ENCODE measurements around the gene CDK5RAP2.

Gene CDK5RAP2

DNA sequence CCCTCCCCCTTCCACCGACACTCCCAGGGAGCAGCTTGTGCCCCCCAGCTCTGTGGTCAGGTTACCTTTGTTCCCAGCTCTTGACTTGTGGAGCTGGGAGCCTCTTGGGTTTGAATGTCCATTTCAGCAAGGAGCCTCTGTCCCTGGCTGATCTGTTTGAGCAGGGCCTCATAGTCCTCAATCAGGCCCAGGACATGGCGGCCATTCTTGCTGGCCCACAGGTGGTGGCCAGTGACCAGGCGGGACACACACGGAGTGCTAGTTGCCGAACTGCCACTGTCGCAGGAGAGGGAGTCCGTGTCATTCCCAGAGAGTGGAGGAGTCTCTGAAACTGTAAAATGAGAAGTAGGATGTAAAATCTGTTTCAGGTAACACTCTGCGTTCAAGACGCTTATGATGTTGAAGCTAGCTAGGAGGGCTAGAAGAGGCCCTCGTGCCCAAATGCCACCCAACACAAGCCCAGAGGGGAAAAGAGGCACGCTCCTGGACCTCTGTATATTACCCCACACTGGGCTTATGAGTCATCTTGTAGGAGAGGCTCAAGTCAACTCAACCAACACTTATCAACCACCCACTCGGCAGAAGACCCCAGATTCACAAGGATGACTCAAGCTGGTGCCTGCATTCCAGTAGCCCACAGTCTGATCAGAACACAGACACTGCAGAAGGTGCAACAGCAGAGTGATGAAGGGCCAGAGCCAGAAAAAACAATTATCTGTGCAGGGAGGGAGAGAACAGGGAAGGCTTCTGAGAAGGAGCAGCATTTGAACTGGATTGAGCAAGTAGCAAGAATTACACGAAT, 177.0 kb downstream of the CDK5RAP2 start:
- H3K9me3 ChIP-seq (ENCODE audit: control insufficient read depth, insufficient read depth, low read length), result no peaks in the 10 kb centered on the region
- no peak overlapping the region for H3K9ac ChIP-seq (ENCODE audit: low read depth, low read length)
- no peaks in the 10 kb centered on the region for H3K4me1 ChIP-seq (ENCODE audit: insufficient read depth, low read length)
- peaks cover 22% of the 10 kb centered on the region for H3K36me3 ChIP-seq (ENCODE audit: insufficient read depth, low read length)

DNA sequence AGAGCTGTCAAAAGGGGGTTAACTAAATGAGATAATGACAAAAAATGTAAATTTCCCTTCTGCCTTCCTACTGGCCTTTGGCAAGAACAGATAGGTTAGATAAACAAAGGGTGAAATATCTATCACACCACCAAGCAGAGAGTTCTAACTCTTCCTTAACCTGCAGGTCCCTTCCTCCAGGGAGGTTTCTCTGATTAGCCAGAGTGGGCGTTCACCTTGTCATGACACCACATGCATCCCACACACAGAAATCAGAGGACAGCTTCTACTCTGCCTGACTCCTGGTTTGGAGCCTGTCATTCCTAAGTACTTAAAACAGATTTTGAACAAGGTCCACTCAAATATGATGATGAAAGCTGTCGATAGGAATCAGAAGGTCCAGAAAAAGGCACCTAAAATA, 180.0 kb downstream of the CDK5RAP2 start:
- H3K9me3 ChIP-seq (ENCODE audit: control insufficient read depth, insufficient read depth, low read length), result no peaks in the 10 kb centered on the region
- peaks cover 25% of the 10 kb centered on the region for H3K36me3 ChIP-seq (ENCODE audit: insufficient read depth, low read length)

DNA sequence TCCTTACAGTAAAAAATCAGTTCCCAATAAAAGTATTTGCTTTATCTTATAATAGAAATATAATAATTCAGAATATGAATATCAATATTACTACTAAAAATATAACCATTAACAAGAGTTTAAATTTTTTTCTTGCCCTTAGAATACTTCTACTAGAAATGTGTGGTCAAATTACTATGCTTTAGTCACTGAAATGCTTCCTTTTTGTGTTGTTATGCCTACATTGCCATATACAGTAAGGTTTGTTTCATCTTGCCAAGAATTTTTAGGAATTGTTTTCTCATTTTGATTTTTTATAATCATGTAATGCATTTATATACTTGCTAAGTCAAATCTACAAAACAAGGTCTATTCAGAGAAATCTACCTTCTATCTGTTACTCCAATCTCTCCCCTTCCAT, 181.7 kb downstream of the CDK5RAP2 start:
- no peaks in the 10 kb centered on the region for H3K9me3 ChIP-seq (ENCODE audit: control insufficient read depth, insufficient read depth, low read length)
- H3K9ac ChIP-seq (ENCODE audit: low read depth, low read length), result no peak overlapping the region
- peaks cover 33% of the 10 kb centered on the region for H3K36me3 ChIP-seq (ENCODE audit: insufficient read depth, low read length)
- no peaks in the 10 kb centered on the region for H3K4me1 ChIP-seq (ENCODE audit: insufficient read depth, low read length)

More for the DNA sequence above, 180.0 kb downstream of the CDK5RAP2 start:
- no peak overlapping the region for H3K9ac ChIP-seq (ENCODE audit: low read depth, low read length)
- no peaks in the 10 kb centered on the region for H3K4me1 ChIP-seq (ENCODE audit: insufficient read depth, low read length)

DNA sequence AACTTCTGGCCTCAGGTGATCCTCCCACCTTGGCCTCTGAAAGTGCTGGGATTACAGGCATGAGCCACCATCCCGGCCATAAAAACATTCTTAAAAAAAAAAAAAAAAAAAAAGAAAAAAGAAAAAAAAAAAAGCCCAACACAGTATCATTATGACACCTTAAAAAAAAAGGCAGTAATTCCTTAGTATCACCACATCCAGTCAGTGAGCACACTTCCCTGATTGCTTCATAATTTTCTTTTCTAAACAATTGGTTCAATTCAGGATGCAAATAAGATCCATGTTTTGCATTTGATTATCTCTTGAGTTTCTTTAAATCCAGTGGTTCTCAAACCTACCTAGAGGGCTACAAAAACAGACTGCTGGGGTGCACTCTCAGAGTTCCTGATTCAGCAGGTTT, 182.5 kb downstream of the CDK5RAP2 start:
- no peaks in the 10 kb centered on the region for H3K9me3 ChIP-seq (ENCODE audit: control insufficient read depth, insufficient read depth, low read length)

DNA sequence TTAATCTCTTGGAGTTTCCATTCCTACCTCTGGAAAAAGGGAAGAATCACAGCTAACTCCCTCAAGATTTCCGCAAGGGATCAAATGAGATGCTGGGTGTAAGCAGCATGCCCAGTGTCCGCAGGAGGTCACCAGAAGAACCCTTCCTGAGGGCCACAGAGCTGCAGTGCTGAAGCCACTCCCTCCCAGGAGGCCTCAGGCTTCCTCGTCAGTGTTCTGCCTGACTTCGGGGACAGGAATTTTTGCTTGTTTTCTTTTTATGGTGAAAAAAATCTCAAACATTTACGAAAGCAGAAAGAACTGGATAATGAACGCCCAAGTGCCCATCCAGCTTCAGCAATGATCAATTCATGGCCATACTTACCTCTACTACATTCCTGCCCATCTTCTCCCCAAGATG, 183.0 kb downstream of the CDK5RAP2 start:
- Histone ChIP-seq H3K36me3 (ENCODE audit: insufficient read depth, low read length) (peaks cover 32% of the 10 kb centered on the region), H3K9ac (ENCODE audit: low read depth, low read length) (no peak overlapping the region), H3K4me1 (ENCODE audit: insufficient read depth, low read length) (no peaks in the 10 kb centered on the region), H3K9me3 (ENCODE audit: control insufficient read depth, insufficient read depth, low read length) (no peaks in the 10 kb centered on the region)

More for the DNA sequence above, 182.5 kb downstream of the CDK5RAP2 start:
- H3K36me3 ChIP-seq (ENCODE audit: insufficient read depth, low read length), result peaks cover 35% of the 10 kb centered on the region
- H3K9ac ChIP-seq (ENCODE audit: low read depth, low read length), result no peak overlapping the region
- H3K4me1 ChIP-seq (ENCODE audit: insufficient read depth, low read length), result no peaks in the 10 kb centered on the region

DNA sequence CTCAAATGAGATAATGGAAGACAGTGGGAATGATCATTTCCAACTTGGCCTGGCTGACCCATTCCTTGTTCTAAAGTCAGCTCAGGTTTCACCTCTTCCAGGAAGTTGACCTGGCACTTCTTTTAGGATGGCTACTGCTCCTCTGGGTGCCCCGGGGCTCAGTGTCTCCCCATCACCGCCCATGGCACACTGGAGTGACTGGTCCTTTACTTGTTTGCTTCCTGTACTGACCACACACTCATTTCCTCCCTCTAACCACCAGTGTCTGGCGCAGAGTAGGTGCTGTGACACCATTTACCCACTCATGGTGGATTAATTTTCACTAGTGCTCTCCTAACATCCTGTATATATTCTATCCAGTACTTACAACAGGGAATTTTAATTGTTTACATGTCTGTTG, 183.5 kb downstream of the CDK5RAP2 start:
- Histone ChIP-seq H3K36me3 (ENCODE audit: insufficient read depth, low read length) (peaks cover 35% of the 10 kb centered on the region), H3K4me1 (ENCODE audit: insufficient read depth, low read length) (no peaks in the 10 kb centered on the region), H3K9me3 (ENCODE audit: control insufficient read depth, insufficient read depth, low read length) (no peaks in the 10 kb centered on the region), H3K9ac (ENCODE audit: low read depth, low read length) (no peak overlapping the region)

DNA sequence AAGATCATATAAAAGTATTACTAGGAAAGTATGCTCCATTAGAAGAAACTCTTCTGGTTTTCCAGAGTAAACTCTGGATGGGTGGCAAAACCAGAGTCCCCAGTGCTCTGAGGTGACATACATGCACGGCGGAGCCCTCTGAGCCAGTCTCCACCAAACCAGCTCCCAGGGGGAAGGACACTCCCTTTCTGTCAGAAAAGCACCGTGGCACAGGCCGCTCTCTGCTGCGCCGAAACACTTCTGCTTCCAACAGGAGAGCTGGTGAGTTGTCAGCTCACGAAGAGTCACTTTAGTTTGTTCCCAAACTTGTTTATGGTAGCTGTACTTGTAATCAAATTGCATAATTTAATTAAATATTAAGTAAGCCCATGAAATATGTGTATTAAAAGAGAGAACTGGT, 184.6 kb downstream of the CDK5RAP2 start:
- no peaks in the 10 kb centered on the region for H3K4me1 ChIP-seq (ENCODE audit: insufficient read depth, low read length)
- peaks cover 31% of the 10 kb centered on the region for H3K36me3 ChIP-seq (ENCODE audit: insufficient read depth, low read length)
- H3K9me3 ChIP-seq (ENCODE audit: control insufficient read depth, insufficient read depth, low read length), result no peaks in the 10 kb centered on the region
- no peak overlapping the region for H3K9ac ChIP-seq (ENCODE audit: low read depth, low read length)

DNA sequence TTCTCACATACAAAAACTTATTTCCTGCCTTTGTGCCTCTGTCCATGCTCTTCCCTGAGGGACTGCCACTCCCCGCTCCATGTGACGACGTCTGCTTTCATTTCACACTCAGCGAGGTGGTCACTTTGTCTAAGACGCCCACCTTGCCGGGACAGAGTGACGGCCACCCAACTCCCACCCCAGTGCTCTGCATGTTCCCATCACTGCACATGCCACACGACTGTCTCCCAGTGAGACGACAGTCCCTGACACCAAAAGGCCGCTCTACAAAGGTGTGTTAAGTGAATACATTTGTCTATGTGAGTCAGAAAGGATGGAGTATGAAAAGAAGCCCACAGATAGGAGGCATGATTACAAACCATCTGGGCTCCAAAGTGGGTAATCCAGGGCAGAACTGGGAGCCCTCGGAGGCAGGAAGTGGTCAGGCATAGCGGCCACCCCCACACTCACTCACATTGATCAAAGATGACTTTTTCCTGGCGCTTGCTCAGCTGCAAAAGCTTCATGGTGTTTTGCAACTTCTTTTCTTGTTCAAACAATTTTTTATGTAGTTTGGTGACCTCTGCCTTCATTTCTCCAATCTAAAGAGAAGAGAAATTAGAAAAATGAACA, 185.8 kb downstream of the CDK5RAP2 start:
- no peak overlapping the region for H3K9ac ChIP-seq (ENCODE audit: low read depth, low read length)
- peaks cover 26% of the 10 kb centered on the region for H3K36me3 ChIP-seq (ENCODE audit: insufficient read depth, low read length)
- H3K4me1 ChIP-seq (ENCODE audit: insufficient read depth, low read length), result no peaks in the 10 kb centered on the region
- no peaks in the 10 kb centered on the region for H3K9me3 ChIP-seq (ENCODE audit: control insufficient read depth, insufficient read depth, low read length)

DNA sequence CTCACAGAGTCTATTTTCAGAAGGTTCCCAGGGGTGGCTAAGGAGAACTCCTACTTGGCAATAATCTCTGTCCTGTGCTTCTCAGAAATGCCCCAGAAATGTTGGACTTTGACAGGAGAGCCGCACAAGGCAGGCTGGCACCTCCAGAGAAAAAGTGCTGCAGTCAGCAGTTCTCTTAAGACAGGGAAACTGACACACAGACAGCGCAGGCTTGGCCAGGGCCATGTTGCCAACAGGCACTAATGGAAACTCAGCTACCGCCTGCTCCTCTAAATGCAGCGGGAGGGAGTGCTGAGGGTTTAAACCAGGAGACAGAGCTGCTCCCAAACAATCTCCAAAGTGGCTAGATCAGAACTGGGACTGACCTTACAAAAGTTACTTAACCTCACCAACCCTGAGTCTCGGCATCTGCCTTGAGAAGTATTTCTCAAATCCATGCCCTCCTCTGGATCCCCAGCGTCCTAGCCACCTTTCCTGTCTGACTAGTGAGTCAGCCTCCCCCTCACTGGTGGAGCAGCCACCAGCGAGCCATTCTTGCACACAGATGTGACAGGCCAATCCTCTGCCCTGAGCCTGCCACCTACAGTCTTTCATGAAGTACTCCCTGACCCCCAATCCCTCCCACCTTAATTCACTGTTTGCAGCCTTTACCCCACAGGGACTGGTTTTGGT, 186.4 kb downstream of the CDK5RAP2 start:
- H3K4me1 ChIP-seq (ENCODE audit: insufficient read depth, low read length), result peaks cover 1% of the 10 kb centered on the region; the same call in 1 of the 2 replicates
- peaks cover 23% of the 10 kb centered on the region for H3K36me3 ChIP-seq (ENCODE audit: insufficient read depth, low read length)
- no peaks in the 10 kb centered on the region for H3K9me3 ChIP-seq (ENCODE audit: control insufficient read depth, insufficient read depth, low read length)

DNA sequence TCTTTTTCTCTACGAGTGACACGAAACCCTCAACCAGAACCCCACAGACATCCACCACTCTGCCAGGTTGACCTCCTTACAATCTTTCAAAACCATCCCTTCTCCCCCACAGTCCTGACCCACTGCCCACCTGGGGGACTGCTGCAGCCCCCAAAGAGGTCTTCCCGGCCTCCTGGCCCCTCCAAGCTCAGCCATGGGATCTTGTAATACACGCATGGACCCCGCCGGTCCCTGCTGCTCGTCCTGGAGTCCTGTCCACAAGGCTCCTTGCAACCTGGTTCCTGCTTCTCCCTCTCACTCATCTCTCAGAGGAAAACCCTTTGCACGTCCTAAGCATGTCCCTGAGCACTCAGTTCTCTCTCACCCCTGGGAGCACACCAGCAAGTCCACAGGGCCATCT, 187.3 kb downstream of the CDK5RAP2 start:
- Histone ChIP-seq H3K9ac (ENCODE audit: low read depth, low read length) (no peak overlapping the region), H3K36me3 (ENCODE audit: insufficient read depth, low read length) (peaks cover 23% of the 10 kb centered on the region), H3K4me1 (ENCODE audit: insufficient read depth, low read length) (peaks cover 4% of the 10 kb centered on the region; the same call in 1 of the 2 replicates), H3K9me3 (ENCODE audit: control insufficient read depth, insufficient read depth, low read length) (no peaks in the 10 kb centered on the region)

More for the DNA sequence above, 186.4 kb downstream of the CDK5RAP2 start:
- no peak overlapping the region for H3K9ac ChIP-seq (ENCODE audit: low read depth, low read length)

DNA sequence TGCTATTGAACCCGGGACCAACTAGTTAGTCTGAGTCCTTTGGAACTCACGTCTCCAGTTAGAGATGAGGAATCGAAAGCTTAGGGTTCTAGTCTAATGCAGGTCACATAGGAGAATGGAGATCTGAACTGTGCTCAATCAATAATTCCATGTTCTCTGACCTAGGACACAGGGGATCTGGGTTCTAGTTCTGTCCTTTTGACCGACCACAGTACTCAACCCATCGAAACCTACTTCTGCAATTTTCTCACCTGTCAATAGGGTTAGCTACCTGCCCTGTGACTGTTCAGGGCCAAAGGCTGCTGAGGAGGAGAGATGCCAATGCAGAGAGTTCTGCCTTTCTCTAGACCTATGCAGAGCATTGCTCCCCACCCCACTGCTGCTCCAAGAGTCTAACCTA, 187.7 kb downstream of the CDK5RAP2 start:
- Histone ChIP-seq H3K36me3 (ENCODE audit: insufficient read depth, low read length) (peaks cover 23% of the 10 kb centered on the region), H3K4me1 (ENCODE audit: insufficient read depth, low read length) (peaks cover 4% of the 10 kb centered on the region; the same call in 1 of the 2 replicates), H3K9me3 (ENCODE audit: control insufficient read depth, insufficient read depth, low read length) (no peaks in the 10 kb centered on the region), H3K9ac (ENCODE audit: low read depth, low read length) (no peak overlapping the region)

DNA sequence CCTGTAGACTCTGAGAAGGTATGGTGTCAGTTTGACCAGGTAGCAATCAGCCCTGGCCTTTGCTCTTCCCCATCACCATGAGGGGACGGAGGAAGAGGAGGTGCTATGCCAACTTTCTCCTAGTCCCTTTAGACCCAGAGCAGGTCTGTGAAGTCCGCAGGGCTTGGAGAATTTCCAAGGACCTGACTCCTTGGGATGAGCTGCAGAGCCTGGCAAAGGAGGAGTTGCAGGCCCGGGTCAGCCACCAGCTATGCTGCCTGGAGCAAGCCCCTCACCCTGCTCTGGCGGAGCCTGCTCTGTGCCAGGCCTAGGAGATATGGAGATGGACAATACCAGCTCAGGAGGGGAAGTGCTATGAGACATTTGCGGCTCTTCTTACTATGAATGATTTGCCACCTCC, 188.3 kb downstream of the CDK5RAP2 start:
- Histone ChIP-seq H3K9me3 (ENCODE audit: control insufficient read depth, insufficient read depth, low read length) (no peaks in the 10 kb centered on the region), H3K36me3 (ENCODE audit: insufficient read depth, low read length) (peaks cover 23% of the 10 kb centered on the region), H3K9ac (ENCODE audit: low read depth, low read length) (no peak overlapping the region), H3K4me1 (ENCODE audit: insufficient read depth, low read length) (peaks cover 4% of the 10 kb centered on the region; the same call in 1 of the 2 replicates)

DNA sequence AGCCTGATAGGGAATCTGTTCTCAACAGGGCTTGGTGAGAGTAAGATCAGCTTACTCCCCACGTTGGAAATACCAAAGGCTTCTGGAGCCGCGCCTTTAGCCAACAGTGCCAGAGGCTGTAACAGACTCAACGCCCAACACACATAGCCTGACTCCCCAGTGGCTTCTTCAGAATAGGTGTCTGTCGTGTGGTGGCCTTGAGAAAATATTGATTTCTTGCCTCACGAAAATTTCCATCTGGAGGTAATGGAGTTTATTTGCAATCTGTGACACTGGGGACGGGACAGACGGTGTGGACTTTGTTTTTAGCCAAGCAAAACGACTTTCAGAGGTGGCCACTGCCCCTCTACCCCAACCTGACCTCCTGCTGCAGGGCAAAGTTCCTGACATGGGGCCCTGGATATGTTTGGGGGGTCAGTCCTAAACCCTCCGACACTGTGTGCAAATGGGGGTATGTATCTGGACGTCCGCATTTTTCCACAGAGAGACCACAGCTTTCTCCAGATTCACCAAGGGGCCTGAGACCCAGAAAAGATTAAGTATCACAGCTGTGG, 189.3 kb downstream of the CDK5RAP2 start:
- H3K9me3 ChIP-seq (ENCODE audit: control insufficient read depth, insufficient read depth, low read length), result no peaks in the 10 kb centered on the region
- no peak overlapping the region for H3K9ac ChIP-seq (ENCODE audit: low read depth, low read length)
- H3K4me1 ChIP-seq (ENCODE audit: insufficient read depth, low read length), result peaks cover 4% of the 10 kb centered on the region; the same call in 1 of the 2 replicates
- peaks cover 23% of the 10 kb centered on the region for H3K36me3 ChIP-seq (ENCODE audit: insufficient read depth, low read length)

DNA sequence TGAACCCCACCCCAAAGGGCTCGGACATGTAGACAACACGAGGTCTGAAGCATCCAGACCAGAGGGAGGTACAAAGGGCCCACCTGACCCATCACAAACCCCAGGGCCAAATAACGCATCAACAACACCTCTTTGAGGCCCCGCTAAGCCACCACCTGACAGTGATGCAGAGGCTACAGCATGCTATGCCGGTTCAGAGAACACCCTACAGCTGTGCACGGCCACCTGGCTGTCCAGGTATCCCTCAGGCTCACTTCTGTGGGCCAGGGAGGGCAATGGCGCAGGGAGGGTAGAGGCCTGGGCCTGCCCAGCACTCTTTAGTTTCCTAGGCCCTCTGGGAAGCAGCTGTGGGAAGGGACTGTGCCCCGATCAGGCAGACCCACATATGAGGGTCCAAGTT, 190.1 kb downstream of the CDK5RAP2 start:
- peaks cover 20% of the 10 kb centered on the region for H3K36me3 ChIP-seq (ENCODE audit: insufficient read depth, low read length)
- H3K9me3 ChIP-seq (ENCODE audit: control insufficient read depth, insufficient read depth, low read length), result no peaks in the 10 kb centered on the region
- no peak overlapping the region for H3K9ac ChIP-seq (ENCODE audit: low read depth, low read length)
- peaks cover 4% of the 10 kb centered on the region; the same call in 1 of the 2 replicates for H3K4me1 ChIP-seq (ENCODE audit: insufficient read depth, low read length)

All from ES-I3 (cell line).